Activated CD8-positive, alpha-beta memory T cell treated with anti-CD3 and anti-CD28 coated beads for 24 hours (primary cell): ENCODE results near the gene DUSP3.

Experiments
- DNase-seq: peaks from one replicate; pipeline ENCODE4 v3.0.0-alpha.2; 2020

The DUSP3 gene

DNA sequence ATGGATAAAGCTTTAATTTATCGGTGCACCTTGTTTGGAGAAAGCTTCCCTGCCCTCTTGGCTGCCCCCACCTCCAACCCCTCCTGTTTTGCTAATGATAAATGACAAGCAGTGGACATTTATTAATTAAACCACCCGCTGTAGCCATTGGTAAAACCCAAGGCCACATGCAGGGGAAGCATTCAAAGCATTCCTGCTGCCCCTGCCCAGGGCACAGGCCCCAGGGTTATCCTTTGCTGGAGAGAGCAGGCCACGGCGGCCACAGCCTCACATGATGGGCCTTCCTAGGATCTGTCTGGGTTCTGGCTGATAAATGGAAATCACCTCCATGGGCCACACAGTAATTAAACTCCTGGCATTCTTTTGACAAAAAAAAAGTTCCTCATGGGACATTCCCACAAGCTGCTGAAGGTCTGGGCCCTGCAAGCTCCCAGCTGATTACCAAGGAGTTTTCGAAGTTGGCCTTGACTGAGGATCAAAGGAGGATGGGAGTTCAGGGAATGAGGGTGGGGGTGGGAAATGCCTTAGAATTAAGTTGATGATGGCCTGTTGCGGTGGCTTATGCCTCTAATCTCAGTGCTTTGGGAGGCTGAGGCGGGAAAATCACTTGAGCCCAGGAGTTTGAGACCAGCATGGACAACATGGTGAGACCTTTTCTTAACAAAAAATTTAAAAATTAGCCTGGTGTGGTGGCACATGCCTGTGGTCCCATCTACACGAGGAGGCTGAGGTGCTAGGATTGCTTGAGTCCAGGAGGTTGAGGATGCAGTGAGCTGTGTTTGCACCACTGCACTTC is 55.7 kb downstream of the DUSP3 start:
- DNase-seq = no peak

DNA sequence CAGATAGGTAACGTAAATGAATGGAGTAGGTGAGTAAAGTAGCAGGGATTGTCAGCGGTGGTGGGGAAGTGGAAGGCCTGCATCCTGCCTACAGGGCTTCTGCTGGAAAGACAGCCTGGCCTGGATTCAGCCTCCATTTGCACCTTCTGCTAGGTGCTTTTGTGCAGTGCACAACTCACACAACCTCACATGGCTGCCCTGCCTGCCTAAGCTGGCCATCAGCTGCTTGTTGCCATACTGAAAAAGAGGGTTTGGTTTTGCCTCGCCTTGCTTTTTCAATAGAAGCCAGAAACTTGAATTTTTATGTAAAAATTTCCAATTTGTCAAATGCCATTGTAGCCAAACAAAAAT is 56.5 kb downstream of the DUSP3 start:
- no peak for DNase-seq

DNA sequence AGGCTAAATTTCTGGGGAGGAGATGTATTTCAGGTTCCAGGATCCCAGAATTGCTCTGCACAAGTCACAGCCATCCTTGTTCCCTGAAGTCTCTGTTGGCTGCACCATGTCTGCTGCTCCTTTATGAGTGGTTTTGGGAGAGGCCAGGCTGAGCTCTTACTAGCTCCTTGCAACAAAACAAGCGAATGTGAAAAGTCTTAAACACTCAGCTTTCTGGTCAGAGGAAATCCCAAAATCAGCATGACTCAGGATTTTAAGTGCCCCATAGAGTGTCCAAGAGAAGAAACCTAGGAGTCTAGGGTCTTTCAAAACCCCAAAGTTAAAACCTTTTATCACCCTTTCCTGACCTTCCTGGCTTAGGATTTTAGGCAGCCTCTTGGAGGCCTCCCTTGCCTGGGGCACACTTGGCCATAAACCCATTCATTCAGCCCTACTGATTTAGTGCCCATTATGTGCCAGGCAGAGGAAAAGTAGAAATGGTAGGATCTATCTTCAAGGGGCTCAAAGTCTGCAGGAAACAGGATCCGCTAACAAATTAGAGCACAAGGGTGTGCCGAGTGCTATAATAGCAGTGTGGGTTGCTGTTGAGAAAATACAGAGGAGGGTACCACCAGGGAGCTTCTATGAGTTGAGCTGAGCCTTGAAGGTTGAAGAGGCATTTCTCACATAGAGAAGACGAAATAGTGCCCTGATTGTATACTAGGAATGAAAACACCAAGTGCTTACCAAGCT is 57.1 kb downstream of the DUSP3 start:
- no peak for DNase-seq

GRCh38 chr17:43720311-43721060 is 58.3 kb downstream of the DUSP3 start:
- peak; percentile 91 for DNase-seq

GRCh38 chr17:43719578-43719977 is 59.2 kb downstream of the DUSP3 start:
- no peak for DNase-seq

GRCh38 chr17:43718544-43718943 is 60.2 kb downstream of the DUSP3 start:
- no peak for DNase-seq

- no peak for DNase-seq
Observed at GRCh38 chr17:43717913-43718312, 60.9 kb downstream of the DUSP3 start.
